CD4-positive, alpha-beta T cell treated with Interleukin-17A for 1 hour (primary cell): Measurements from ENCODE around the gene NFAM1.

Experiments used
- DNase-seq: peaks from one replicate; pipeline ENCODE4 v3.0.0-alpha.2; 2020

NFAM1 gene

GRCh38 chr22:42357221-42357620 is 75.0 kb downstream of the NFAM1 start:
- DNase-seq: no peak

GRCh38 chr22:42356533-42356932 is 75.7 kb downstream of the NFAM1 start:
- no peak for DNase-seq

- DNase-seq: no peak
Observed at GRCh38 chr22:42353883-42354727, 78.1 kb downstream of the NFAM1 start.

GRCh38 chr22:42350373-42350772 is 81.8 kb downstream of the NFAM1 start:
- DNase-seq: no peak

GRCh38 chr22:42347281-42347824 is 84.8 kb downstream of the NFAM1 start:
- no peak for DNase-seq

- DNase-seq: no peak
Observed at GRCh38 chr22:42346722-42347121, 85.5 kb downstream of the NFAM1 start.

- no peak for DNase-seq
Observed at GRCh38 chr22:42345458-42345857, 86.7 kb downstream of the NFAM1 start.

GRCh38 chr22:42344361-42344905 is 87.8 kb downstream of the NFAM1 start:
- no peak for DNase-seq

- DNase-seq: peak; percentile 16
Observed at GRCh38 chr22:42343531-42344081, 88.6 kb downstream of the NFAM1 start.

- no peak for DNase-seq
Observed at GRCh38 chr22:42343121-42343454, 89.1 kb downstream of the NFAM1 start.

- no peak for DNase-seq
Observed at GRCh38 chr22:42342426-42343120, 89.6 kb downstream of the NFAM1 start.

- no peak for DNase-seq
Observed at GRCh38 chr22:42341779-42342178, 90.4 kb downstream of the NFAM1 start.

- DNase-seq: no peak
Observed at GRCh38 chr22:42340829-42341383, 91.3 kb downstream of the NFAM1 start.

GRCh38 chr22:42340150-42340549 is 92.1 kb downstream of the NFAM1 start:
- no peak for DNase-seq

- DNase-seq: no peak
Observed at GRCh38 chr22:42338479-42338878, 93.7 kb downstream of the NFAM1 start.

- DNase-seq: no peak
Observed at GRCh38 chr22:42337356-42337755, 94.8 kb downstream of the NFAM1 start.

GRCh38 chr22:42336527-42337227 is 95.5 kb downstream of the NFAM1 start:
- no peak for DNase-seq

- no peak for DNase-seq
Observed at GRCh38 chr22:42335839-42336378, 96.3 kb downstream of the NFAM1 start.

GRCh38 chr22:42334875-42335512 is 97.2 kb downstream of the NFAM1 start:
- no peak for DNase-seq

- no peak for DNase-seq
Observed at GRCh38 chr22:42333544-42333943, 98.7 kb downstream of the NFAM1 start.

GRCh38 chr22:42332089-42332488 is 100.1 kb downstream of the NFAM1 start:
- no peak for DNase-seq

- no peak for DNase-seq
Observed at GRCh38 chr22:42331014-42331413, 101.2 kb downstream of the NFAM1 start.
